ENCODE data around the gene LYST. TPM values are rescaled to one million over a fixed set of nuclear protein-coding genes. Genes with fewer than 3 reads are reported as not detected.

The LYST gene
- total RNA-seq, 4 donors from 2014 or later: 12.3 to 36.6 (median 21.0) TPM

DNA sequence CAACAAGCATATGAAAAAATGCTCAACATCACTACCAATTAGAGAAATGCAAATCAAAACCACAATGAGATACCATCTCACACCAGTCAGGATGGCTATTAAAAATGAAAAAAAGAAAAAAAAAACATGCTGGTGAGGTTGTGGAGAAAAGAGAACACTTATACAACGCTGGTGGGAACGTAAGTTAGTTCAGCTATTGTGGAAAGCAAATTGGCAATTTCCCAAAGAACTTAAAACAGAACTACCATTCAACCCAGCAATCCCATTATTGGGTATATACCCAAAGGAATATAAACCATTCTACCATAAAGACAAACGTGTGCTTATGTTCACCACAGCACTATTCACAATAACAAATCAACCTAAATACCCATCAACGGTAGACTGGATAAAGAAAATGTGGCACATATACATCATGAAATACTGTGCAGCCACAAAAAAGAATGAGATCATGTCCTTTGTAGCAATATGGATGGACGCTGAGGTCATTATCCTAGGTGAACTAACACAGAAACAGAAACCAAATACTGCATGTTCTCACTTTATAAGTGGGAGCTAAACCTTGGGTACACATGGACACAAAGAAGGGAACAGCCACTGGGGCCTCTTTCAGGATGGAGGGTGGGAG is 49.5 kb downstream of the LYST start:
- no peaks in the 10 kb centered on the region for H3K9me3 ChIP-seq
- no peak overlapping the region for H3K4me3 ChIP-seq
- TF ChIP-seq POLR2A (IDR thresholded peaks at IDR 0.05): no peak
- TF ChIP-seq, protein P1, sequence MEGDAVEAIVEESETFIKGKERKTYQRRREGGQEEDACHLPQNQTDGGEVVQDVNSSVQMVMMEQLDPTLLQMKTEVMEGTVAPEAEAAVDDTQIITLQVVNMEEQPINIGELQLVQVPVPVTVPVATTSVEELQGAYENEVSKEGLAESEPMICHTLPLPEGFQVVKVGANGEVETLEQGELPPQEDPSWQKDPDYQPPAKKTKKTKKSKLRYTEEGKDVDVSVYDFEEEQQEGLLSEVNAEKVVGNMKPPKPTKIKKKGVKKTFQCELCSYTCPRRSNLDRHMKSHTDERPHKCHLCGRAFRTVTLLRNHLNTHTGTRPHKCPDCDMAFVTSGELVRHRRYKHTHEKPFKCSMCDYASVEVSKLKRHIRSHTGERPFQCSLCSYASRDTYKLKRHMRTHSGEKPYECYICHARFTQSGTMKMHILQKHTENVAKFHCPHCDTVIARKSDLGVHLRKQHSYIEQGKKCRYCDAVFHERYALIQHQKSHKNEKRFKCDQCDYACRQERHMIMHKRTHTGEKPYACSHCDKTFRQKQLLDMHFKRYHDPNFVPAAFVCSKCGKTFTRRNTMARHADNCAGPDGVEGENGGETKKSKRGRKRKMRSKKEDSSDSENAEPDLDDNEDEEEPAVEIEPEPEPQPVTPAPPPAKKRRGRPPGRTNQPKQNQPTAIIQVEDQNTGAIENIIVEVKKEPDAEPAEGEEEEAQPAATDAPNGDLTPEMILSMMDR (IDR thresholded peaks at IDR 0.05): no peak
- H3K27ac ChIP-seq: no peak overlapping the region
- 73 to 74% methylated on average over 5 of the region's 5 CpGs for WGBS, 2 donors
- H3K4me1 ChIP-seq: peaks cover 0 to 10% (median 0%) of the 10 kb centered on the region in 3 donors
- H3K27me3 ChIP-seq: no peaks in the 10 kb centered on the region
- DNase-seq: no peak
- intact Hi-C loops (cut with DNase I): no loop called here
- H3K36me3 ChIP-seq: peaks cover 0 to 14% (median 0%) of the 10 kb centered on the region in 3 donors

DNA sequence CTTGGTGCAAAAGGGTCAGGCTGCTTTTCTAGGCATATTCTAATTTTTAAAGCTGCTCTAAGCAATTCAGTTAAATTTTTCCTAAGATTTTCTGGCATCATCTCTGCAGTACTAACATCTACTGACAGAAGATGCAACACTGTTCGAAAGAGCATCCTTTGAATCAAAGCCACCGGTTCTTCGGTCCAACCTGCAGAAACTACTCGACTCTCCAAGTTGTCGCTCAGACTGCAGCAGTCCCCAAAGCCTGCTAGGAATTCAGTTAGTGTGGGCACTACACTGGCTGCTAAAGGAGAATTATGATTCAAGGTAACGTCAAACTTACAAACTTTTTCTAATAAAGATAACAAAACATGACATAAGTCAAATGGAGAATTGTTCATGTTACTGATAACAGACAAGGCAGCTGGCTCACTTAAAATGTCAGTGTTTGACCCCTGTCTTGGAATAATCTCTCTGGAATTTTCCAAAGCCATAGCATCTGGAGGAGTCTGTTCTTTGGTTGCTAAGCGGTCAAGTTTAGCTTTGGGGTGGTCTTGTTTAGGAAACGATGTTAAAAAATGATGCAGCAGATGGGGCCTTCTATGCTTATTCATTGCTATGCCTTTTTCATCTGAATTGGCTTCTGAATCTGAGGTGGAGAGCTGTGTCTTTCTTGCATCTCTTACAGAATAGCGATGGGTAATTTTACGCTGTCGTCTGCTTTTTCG is 56.9 kb downstream of the LYST start:
- intact Hi-C loops (cut with DNase I): no loop called here
- no peak for DNase-seq
- 69 to 80% methylated on average over 12 of the region's 12 CpGs for WGBS, 2 donors
- H3K27me3 ChIP-seq: no peaks in the 10 kb centered on the region
- TF ChIP-seq, protein P1 (IDR thresholded peaks at IDR 0.05): no peak
- no peak for TF ChIP-seq POLR2A (IDR thresholded peaks at IDR 0.05)
- peaks cover 0 to 10% (median 0%) of the 10 kb centered on the region in 3 donors for H3K4me1 ChIP-seq
- no peak overlapping the region for H3K27ac ChIP-seq
- no peak overlapping the region for H3K4me3 ChIP-seq
- no peaks in the 10 kb centered on the region for H3K9me3 ChIP-seq
- peaks cover 0 to 63% (median 0%) of the 10 kb centered on the region in 3 donors for H3K36me3 ChIP-seq

DNA sequence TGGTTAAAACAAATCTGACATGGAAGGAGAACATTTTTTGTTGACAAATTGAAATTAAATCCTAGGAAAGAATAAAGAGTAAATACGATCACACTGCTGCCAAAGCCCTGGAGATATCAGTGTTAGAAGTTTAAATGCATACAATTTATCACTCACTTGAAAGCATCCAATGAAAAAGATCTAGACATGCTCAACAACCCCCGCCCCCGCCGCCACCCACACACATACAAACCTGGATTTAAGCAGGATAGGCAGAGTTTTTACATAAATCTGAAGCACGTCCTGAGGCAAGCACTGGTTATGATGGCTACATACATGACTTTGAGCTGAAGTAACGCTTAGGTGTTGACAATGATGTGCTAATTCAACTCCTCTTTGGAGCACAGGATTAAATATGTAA is 58.5 kb downstream of the LYST start:
- peaks cover 0 to 71% (median 0%) of the 10 kb centered on the region in 3 donors for H3K36me3 ChIP-seq
- no peak overlapping the region for H3K27ac ChIP-seq
- intact Hi-C loops (cut with DNase I): no loop called here
- no peak for DNase-seq
- no peaks in the 10 kb centered on the region for H3K27me3 ChIP-seq
- H3K4me3 ChIP-seq: no peak overlapping the region
- no peaks in the 10 kb centered on the region for H3K9me3 ChIP-seq
- no peak for TF ChIP-seq POLR2A (IDR thresholded peaks at IDR 0.05)
- TF ChIP-seq, protein P1 (IDR thresholded peaks at IDR 0.05): no peak
- H3K4me1 ChIP-seq: peaks cover 0 to 10% (median 0%) of the 10 kb centered on the region in 3 donors
- WGBS, 2 donors: 88 to 92% methylated on average over 6 of the region's 6 CpGs

DNA sequence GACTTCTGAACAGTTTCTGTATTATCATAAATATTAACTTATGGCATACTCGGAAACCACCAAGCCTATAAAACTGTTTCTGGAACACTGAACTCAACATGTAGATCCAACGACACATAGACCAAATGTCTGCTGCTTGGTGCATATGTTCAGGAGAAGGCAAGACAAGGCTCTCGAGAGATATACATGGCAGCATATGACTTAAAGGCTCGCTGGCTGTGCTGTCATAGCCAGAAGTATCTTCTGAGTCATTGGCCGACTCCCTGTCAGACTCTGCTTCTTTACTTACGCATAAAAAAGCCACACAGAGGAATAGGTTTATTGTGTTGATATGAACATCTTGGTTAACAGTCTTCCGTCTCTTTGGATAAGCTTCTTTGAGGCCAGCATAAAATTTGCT is 60.6 kb downstream of the LYST start:
- TF ChIP-seq POLR2A (IDR thresholded peaks at IDR 0.05): no peak
- TF ChIP-seq, protein P1 (IDR thresholded peaks at IDR 0.05): no peak
- H3K9me3 ChIP-seq: no peaks in the 10 kb centered on the region
- H3K4me3 ChIP-seq: no peak overlapping the region
- H3K27me3 ChIP-seq: no peaks in the 10 kb centered on the region
- intact Hi-C loops (cut with DNase I): no loop called here
- peaks cover 0 to 10% (median 0%) of the 10 kb centered on the region in 3 donors for H3K4me1 ChIP-seq
- WGBS, 2 donors: 79 to 83% methylated on average over 7 of the region's 7 CpGs
- no peak overlapping the region for H3K27ac ChIP-seq
- peaks cover 0 to 73% (median 0%) of the 10 kb centered on the region in 3 donors for H3K36me3 ChIP-seq
- no peak for DNase-seq
